Measurements from ENCODE around the gene ASPSCR1. TPM values are rescaled to one million over a fixed set of nuclear protein-coding genes. Genes with fewer than 3 reads are reported as not detected.

The ASPSCR1 gene
- total RNA-seq, 2 experiments from 2014 or later = 27.9 to 28.8 TPM

DNA sequence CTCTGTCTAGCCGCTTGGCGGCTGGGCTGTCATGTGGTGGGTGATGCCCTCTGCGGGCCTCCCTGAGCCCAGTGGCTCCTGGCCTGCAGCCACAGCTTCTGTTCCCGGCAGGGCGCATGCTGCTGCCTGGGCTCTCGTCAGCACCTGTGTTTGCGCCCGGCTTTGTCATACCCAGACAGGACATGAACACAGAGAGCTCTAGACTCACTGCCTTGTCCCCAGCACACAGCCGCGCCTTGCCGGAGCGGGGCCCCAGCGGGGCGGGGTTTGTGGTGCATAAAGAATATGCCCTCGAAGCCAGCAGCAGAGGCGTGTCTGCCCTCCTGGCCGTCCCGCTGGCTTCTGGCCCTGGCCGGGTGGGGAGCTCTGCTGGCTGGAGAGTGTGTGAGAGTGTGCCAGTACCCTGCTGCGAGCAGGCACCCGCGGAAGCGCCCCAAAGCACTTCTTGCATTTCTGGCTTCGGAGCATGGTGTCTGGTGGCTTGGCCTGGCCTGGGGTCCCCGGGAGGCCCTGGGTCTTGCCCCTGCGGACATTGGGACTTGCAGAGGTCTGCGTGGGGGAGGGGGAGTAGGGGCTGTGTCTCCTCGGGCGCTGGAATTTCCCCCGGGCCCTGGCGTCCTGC lies 14.4 kb downstream of the ASPSCR1 start:
- POLR2A ChIA-PET = interaction anchor here (0.5 kb wide), 1 partner anchor 17 kb away, joined by 3 read pairs; no protein-coding TSS in a partner anchor
- CTCF ChIA-PET = interaction anchor here (1.5 kb wide), 1 partner anchor 38 kb away, joined by 4 read pairs; no protein-coding TSS in a partner anchor

DNA sequence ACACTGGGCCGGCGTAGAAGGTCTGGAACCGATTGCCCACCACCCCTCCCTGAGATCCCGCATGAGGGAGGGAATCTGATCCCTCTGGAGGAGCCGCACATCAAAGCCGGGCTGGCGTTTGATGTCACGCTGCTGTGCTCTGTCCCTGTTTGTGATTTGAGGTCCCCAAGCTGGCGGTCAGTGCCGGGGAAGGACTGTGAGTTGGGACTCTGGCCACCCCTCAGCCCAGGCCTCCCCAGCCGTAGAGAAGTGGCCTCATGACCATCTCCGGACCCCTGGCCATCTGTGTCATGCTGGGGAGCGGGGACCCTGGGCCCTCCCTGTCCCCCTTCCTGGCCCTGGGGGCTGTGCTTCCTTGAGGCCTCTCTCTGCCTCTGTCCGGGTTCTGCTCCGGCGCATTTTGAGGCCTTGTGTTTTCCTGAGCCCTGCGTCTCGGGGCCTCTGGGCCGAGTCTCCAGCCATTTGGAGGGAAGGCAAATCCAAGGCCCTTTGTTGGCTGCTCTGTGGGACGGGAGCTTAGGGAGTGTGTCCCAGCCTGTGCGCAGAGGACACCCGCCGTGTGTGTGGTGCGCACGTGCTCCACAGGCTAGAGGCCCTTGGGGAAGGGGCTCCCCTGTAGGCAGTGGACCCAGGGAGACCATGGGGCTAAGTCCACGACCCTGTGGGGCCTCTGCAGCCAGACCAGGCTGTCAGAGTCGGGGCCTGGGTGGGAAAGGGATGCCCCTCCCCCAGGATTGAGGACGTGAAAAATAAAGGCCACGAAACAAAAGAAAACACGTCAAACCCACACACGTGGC lies 15.1 kb downstream of the ASPSCR1 start:
- CTCF ChIA-PET = interaction anchor here (1.5 kb wide), 1 partner anchor 38 kb away, joined by 4 read pairs; no protein-coding TSS in a partner anchor

DNA sequence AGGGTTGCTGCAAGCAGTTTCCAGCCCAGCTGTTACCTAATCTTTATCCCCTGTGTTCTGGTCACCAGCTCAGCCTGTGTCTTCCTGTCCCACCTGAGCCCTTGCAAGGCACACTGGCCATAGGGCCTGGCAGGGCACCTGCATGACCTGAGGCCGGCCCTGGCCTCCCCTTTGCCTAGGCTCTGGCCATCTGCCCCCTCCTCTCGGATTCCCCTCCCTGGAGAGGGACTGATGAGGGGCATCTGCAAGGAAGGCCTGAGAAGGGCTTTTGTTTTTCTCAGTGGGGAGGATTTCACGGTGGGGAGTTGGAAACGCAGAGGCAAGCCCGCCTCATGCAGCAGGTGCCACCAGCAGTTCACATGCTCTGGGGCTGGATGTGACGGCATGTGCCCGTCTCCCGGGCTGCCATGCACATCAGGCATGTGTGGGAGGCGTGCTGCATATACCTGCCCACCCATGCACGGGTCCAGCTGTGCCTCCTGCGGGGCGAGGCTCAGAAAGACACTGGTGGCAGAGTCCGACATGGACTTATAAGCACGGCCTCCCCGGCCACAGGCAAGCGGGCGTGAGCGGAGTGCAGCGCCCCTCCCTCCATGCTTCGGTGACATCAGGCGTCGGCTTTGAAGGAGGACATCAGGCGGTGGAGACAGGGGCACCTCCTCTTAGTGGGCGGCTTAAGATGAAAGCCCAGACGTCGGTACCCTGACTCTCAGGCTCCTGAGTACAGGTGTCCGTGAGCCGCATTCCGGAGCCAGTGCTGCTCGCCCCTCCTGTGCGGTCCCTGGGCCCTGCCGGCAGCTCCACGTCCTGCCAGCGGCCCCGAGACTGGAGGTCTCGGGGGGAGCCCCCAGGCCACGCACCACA lies 16.5 kb downstream of the ASPSCR1 start:
- CTCF ChIA-PET = no interaction called here

More for the DNA sequence above, 15.1 kb downstream of the ASPSCR1 start:
- POLR2A ChIA-PET = no interaction called here

DNA sequence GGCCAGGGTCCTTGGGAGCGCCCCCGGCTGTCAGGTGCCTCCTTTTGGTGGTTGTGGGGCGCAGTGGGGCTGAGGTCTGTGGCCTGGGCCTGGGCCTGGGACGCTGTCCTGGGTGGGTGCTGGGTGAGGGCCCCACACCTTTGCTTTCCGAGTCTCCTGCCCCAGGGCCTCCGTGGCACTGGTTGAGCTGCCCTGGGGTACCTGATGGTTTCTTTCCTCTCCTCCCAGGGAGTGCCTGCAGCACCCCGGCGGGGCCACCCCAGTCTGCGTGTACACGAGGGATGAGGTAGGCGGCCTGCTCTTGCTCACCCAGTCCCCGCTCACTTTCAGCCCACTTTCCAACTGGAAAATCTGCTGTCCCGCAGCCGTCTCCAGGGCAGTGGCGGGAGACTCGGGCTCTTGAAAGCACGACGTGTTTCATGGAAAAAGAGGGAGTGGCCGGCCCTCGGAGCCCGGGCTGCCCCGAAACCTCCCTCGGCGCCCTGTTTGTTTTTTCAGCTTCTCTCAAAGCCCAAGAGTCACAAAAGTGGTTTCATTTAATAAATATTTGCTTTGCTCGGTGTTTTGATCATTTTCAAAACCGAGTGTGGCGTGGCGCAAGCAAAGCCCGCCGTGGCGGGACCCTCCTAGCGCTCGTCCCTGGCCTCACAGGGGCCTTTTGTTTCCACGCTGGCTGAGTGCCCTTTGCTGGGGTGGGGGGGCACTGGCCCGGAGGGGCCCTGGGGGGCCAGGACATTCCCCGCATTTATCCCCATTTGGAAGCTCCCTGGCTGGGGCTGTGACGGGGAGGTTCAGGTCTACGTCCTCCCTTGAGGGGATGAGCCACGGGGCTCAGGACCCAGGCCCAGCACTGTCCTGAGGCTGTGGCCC lies 17.4 kb downstream of the ASPSCR1 start:
- ChIA-PET CTCF (interaction anchor here (0.8 kb wide), 1 partner anchor 15 kb away, joined by 3 read pairs; no protein-coding TSS in a partner anchor), POLR2A (no interaction called here)

More for the DNA sequence above, 16.5 kb downstream of the ASPSCR1 start:
- POLR2A ChIA-PET = no interaction called here

DNA sequence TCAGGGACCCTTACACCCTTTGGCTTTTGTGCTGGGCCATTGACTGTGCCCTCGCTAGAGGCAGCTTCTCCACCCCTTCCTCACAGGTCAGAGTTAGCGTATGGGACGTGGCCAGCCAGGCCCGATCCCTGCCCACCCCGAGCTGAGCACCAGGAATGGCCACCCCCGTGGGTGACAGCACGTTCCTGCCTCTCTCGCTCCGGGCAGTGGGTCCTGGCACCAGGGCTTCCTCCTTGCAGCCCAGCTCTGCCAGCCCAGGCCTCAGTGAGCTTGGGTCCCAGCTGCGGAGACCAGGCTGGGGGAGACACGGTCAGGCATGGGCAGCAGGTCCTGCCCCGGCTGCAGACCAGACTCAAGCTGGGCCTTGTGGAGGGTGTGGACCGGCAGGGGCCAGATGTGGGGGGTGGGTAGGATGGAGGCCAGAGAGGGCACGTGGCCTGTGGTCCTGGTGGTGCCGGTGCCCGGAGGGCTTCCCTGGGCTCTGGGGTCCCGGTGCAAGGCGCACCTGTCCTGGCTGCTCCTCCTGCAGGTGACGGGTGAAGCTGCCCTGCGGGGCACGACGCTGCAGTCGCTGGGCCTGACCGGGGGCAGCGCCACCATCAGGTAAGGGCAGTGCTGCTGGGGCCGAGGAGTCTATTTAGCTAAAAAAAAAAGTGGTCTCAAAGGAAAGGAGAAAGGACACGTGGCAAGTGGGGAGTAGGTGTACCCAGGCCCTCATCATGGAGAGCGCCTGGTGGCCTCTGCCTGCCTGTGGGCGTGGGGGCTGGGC lies 18.2 kb downstream of the ASPSCR1 start:
- CTCF ChIA-PET = interaction anchor here (0.8 kb wide), 1 partner anchor 14 kb away, joined by 3 read pairs; no protein-coding TSS in a partner anchor
- POLR2A ChIA-PET = no interaction called here

DNA sequence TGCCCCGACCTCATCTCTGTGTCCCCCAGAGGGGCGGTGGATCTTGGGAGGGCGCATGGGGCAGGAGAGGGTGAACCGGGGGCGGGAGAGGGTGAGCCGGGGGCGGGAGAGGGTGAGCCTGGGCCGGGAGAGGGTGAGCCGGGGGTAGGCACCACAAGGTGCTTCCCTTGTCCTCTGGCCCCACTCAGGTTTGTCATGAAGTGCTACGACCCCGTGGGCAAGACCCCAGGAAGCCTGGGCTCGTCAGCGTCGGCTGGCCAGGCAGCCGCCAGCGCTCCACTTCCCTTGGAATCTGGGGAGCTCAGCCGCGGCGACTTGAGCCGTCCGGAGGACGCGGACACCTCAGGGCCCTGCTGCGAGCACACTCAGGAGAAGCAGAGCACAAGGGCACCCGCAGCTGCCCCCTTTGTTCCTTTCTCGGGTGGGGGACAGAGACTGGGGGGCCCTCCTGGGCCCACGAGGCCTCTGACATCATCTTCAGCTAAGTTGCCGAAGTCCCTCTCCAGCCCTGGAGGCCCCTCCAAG lies 18.9 kb downstream of the ASPSCR1 start:
- ChIA-PET POLR2A (no interaction called here), CTCF (interaction anchor here (0.7 kb wide), 1 partner anchor 25 kb away, joined by 3 read pairs; no protein-coding TSS in a partner anchor)

DNA sequence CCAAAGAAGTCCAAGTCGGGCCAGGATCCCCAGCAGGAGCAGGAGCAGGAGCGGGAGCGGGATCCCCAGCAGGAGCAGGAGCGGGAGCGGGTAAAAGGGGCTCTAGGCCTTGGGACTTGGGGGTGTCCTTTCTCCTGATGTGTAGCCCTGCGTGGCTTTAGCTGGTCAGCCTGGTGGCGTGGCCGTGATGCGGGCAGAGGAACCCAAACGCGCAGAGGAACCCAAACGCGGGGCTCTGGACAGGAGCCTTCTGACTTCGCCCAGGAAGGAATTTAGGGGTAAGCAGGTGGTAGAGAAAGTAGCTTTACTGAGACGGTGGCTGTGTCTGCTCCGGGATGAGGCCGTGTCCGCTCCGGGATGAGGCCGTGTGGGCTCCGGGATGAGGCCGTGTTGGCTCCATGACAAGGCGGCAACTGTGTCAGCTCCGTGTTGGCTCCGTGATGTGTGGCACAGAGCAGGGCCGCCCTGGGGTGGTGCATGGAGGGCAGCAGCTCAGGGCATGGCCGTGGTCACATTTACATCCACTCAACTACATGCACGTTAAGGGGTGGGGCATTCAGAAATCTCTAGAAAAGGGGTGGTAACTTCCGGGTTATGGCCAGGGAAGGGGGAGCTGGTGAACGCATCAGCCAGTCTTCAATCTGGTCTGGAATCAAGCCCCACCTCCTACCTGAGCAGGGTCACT lies 19.5 kb downstream of the ASPSCR1 start:
- CTCF ChIA-PET = interaction anchor here (0.7 kb wide), 2 partner anchors 24 to 241 kb away, joined by 3 read pairs; no protein-coding TSS in a partner anchor
- POLR2A ChIA-PET = interaction anchor here (0.6 kb wide), 1 partner anchor 881 kb away, joined by 3 read pairs; no protein-coding TSS in a partner anchor

DNA sequence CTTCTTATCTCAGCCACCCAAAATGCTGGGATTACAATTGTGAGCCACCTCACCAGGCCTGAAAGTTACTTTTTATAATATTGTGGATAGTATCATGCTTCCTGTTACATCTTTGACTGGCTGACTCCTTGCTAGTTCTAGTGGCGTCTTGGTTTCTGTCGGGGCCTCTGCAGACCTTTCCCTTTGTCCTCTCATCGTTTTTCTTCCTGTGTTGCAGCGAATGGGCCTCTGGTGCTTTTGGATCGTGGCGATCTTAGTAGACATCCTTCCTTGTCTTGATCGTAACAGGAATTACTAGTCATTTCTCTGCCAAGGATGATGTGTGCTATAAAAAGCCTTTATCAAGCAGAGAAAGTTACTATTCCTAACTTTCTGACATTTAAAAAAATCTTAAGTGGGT lies 20.8 kb downstream of the ASPSCR1 start:
- POLR2A ChIA-PET = interaction anchor here (0.7 kb wide), 1 partner anchor 66 kb away, joined by 4 read pairs; no protein-coding TSS in a partner anchor

DNA sequence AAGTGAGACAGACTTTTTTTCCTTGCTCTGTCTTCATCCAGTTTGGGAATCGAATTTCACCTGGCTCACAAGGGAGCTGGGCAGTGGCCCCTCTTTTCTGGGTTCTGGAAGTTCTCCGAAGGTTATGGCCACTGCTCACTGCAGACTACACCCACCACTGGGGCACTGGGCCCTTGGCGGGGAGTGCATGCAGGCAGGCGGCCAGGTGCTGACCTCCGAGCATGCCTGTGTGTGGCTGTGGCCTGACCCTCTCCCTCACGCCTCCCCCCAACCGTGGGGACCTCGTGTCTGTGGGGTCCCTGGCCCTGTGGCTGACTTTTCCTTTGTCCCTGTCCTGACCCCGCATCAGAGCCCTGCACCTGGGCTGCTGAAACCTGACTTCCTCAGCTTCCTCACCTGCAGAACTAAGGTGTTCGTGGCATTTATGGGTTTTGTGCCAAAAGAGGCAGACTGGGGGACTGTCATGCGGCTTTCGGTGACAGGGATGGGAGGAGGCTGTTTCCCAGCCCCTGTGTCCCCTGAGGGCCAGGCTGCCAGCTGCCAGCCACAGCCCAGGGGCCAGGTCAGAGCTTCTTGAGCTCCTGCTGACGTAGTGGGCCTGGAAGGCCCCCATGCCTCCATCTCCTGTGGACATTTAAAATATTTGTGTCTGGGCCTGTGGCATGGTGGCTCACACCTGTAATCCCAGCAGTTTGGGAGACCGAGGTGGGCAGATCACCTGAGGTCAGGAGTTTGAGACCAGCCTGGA lies 21.4 kb downstream of the ASPSCR1 start:
- ChIA-PET POLR2A (no interaction called here), CTCF (no interaction called here)

More for the DNA sequence above, 20.8 kb downstream of the ASPSCR1 start:
- CTCF ChIA-PET = no interaction called here

DNA sequence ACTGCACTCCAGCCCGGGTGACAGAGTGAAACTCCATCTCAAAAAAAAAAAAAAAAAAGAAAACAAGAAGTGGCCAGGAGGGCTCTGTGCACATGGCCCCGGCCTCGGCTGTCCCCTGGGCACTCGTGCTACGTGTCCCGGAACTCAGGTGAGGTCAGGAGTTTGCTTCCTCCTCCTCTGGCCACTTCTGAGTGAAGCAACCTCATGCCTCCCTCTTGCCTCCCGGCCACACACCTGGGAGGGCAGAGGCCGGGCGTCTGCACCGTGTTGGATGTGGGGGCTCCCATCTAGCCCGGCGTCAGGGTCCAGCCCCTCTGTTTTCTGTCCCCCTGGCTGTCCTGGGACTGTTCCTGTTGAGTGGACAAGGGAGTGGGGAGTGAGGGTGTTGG lies 22.2 kb downstream of the ASPSCR1 start:
- ChIA-PET CTCF (no interaction called here), POLR2A (no interaction called here)

DNA sequence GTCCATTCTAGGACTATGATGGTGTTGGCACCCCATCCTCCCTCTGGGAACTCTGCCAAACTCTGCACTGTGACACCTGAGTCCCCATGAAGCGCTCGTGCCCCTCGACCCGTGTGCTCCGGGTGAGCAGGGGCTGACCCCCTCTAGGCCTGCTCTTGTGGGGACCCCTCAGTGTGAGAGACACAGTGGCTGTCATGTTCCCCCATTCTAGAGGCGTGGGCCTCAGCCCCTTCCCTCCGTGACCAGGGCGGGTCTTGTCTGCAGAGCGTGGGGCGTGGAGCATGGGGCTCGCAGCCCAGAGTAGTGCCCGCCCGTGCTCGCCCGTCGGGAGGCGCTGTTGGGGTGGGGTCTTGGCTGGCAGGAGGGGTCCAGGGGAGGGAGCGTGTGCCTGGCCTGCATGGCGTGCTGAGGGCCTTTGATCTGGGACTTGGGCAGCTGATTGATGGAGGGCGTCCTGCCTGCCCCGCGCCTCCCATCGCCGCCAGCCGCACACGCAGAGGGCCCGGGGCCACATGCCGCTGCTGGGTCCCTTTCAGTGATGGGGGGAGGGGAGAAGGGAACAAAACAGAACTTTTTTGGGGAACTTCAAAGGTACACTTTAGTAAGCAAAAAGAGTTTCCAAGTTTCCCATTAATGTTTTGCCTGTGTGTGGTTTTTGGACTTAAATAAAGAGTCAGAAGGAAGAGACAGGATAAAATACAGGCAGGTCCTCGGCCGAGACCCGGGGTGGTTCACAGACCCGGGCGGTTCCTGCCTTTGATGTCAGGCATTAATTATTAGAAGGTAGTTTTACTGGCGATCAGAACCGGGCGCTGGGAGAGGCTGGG lies 22.8 kb downstream of the ASPSCR1 start:
- ChIA-PET POLR2A (no interaction called here), CTCF (no interaction called here)

DNA sequence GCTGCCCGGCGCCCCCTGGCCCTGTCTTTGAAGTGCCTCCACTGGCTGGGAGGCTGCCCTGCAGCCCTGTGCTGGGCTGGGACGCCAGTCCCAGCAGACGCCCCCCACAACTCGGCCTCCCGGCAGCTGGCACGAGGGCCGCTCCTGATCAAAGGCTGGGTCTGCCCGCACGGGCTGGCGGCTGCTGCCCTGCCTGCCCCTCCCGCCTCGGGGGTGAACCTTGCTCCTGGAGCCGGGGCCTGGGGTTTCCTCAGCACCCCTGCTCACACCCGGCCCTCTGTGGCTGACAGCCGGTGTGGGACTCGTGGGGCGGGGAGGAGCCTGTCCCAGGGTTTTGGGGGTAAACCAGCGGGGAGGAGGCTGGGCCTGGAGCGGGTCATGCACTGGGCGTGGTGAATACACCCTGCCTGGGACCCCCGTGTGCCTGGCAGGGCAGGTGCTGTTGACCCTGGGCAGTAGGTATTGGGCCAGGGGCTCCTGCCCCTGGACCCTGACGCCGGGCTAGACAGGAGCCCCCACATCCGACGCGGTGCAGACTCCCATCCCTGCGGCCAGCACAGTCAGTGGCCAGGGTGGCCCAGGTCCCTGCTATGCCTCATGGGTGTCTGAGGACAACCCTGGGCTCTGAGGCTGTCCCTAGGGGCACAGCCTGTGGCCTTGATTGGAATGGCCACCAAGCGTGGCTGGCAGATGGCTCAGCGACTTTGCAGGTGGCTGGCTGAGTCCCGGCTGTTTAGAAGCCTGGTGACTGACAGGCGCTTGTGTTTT lies 23.6 kb downstream of the ASPSCR1 start:
- CTCF ChIA-PET = no interaction called here
- POLR2A ChIA-PET = no interaction called here

DNA sequence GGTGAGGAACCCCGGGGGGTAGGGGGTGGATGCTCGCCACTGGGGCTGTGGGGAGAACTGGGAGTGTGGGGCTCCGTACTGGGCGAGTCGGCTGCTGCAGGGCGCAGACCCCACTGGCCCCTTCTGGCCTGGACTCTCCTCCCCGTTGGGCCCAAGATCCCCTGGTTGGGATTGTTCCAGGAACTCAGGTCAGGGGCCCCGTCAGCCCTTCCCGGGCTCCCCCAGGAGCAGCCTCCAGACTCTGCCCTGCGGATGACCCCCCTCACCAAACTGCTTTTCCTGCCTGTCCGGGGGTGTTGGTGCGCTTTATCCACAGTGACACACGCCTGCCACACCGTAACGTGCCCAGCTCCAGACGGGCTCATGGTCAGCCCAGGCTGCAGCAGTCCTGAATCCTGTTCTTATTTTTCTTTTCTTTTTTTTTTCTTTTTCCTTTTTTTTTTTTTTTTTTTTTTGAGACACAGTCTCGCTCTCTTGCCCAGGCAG lies 24.2 kb downstream of the ASPSCR1 start:
- CTCF ChIA-PET = no interaction called here
- POLR2A ChIA-PET = no interaction called here

DNA sequence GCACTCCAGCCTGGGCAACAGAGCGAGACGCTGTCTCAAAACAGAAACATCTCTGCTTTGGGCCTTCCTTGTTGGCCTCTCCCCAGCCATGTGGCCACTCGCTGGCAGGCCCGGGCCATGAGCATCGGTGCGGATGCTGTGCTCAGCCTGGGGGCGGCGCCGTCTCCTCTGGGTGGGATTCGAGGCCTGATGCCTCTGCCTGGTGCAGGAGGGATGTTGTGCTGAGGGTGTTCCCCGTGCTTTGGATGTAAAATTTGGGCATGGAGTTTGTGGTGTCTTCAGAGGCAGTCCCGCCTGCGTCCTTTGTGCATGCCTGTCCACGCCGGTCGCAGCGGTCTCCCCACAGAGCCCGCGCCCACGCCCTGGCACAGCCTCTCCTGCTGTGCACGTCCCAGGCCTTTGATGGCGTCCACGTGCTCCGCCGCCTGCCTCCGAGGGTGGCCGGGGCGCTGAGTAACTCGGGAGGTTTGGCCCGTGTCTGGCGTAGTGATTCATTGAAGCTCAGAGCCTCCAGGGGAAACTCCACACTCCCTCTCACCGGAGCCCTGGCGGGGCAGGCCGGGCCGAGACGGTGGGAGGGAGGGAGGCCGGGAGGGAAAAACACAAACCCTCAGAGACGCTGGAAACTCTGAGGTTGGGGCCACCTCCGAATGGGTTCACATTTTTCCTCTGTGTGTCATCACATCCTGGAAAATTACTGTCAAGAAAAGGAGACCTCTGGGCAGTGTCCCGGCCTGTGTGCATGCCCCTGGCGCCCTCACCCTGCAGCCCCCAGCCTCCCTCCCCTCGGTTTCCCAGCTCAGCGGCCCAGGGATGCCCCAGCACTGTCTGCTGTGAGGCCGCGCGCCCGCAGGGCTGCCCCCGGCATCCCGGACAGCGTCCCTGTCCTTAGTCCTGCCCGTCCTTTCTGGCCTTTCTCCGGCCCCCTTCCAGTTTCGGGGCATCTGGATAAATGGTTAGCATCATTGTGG lies 26.3 kb downstream of the ASPSCR1 start:
- POLR2A ChIA-PET = interaction anchor here (0.7 kb wide), 1 partner anchor 19 kb away, joined by 3 read pairs; the partner anchor contains the start of genes CENPX and LRRC45
- CTCF ChIA-PET = interaction anchor here (1.0 to 1.3 kb wide), 2 partner anchors 18 to 43 kb away, joined by 3 to 4 read pairs; no protein-coding TSS in a partner anchor

Measured in activated CD8-positive, alpha-beta memory T cell treated with anti-CD3 and anti-CD28 coated beads for 36 hours (primary cell).